ENCODE results near the gene PANX3.

The PANX3 gene

DNA sequence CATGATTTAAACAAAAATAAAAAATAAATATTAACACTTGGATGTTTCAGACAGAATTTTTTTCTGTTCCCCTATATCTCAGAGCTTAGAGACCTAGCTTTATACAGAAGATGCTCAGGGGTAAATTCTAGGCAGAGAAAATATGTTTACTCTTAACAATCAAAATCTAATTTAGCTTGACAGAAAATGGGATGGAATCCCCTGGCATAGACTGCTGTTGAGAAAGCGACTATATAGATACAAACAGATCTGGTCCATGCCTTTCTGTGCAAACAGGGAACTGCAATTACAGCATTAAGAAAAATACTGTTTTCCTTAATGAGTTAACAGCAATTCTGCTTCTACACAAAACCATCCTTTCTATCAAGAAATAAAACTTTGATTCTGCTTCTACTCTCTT lies 47.8 kb downstream of the PANX3 start:
- no peak for DNase-seq

DNA sequence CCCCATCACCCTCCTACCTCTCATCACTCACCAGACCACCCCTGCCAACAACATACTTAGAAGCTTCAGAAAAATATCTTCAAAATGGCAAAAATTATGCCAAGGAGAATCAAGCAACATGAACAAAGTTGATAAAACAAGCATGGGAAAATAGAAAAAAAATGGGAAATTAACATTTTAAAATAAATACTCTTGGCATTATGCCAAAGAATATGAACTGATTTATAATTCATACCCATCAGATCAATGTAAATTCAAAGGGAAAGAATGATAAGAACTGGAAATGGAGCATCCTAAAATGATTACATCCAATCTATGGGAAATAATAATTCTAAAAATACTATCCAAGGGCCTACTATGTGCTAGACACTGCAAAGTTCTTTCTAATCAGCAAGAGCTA lies 50.3 kb downstream of the PANX3 start:
- DNase-seq, result no peak

DNA sequence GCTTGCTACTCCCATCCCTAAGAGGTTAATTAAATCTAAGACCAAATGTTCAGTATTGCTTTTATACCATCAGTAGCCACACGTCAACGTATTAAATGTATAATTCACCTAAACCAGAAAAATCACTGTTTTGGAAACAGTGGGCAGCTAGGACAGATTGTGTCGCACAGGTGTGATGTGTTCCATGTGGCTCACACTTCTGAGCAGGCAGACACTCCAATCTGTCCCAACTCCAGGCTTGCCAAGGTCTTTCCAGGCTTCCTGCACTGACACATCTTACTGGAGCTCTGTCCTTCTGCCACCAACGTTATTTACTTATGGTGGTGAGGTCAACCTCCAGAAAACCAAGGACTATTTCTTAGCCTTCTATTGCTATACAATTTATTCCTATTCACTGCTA lies 50.9 kb downstream of the PANX3 start:
- DNase-seq, result no peak

DNA sequence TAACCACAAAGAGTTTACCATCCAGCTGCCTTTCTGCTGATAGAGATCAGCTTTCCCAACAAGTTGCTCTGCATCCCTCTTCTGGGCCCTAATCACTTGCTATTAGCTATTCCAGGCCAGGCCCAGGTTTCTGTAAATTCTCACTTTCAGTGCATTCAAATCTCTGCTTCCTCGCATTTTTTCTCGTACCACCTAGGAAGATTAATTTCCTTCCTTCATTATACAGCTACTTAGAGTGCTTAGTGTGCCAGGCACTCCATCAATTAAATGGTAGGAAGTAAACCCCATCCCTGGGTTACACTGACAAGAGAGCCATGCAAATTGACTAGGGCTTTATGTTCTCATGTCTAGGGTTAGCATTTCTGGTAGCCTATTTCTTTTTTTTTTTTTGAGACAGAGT lies 52.6 kb downstream of the PANX3 start:
- DNase-seq, result no peak

DNA sequence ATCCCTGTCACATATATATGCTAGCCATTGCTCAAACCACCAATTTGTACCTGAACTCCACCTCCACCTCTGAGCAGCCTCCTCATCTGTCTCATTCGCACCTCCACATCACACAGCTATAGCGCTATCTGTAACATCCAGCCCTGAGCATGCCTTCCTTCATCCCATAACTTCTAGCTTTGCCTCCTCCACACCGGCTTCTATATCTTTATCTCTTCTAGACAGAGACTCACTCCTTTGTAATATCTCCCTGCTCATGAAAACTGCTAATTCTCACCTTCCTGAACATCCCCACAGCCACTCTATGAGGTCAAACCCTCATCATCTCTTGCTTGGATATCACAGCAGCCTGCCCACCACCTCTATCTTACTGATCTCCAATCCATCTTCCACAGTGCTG lies 56.4 kb downstream of the PANX3 start:
- DNase-seq, result no peak

DNA sequence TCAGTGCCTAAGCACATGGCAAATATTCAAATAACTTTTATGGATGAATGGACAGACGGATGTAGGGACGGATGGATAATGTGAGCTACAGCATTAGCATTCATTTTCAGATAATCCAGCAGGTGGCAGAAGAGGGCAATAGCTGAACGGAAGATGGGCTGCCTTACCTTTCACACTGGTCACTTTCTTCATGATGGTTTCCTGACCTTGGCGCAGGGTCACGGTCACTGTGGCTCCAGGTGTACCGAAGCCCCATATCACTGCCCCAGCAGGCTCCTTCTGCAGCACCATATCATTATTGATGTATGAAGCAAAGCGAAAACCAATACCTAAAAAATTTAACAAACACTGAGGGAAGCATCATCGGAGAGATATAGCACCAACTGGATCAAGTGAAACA lies 58.0 kb downstream of the PANX3 start:
- DNase-seq, result peak in 2 of 4 experiments; percentile 2 to 10
